Measurements from ENCODE around the gene TPST1.

Gene TPST1

GRCh38 chr7:66261941-66262340 lies 56.8 kb downstream of the TPST1 start:
- no peak for TF ChIP-seq CTCF (IDR thresholded peaks at IDR 0.05; ENCODE audit: low read depth, low read length)
- Histone ChIP-seq H3K36me3 (no peaks in the 10 kb centered on the region), H3K27ac (no peak overlapping the region), H3K4me3 (ENCODE audit: low read depth, low read length) (no peak overlapping the region), H3K27me3 (ENCODE audit: insufficient read depth, low read depth, severe bottlenecking) (no peaks in the 10 kb centered on the region), H3K9me3 (ENCODE audit: severe bottlenecking) (no peaks in the 10 kb centered on the region)
- DNase-seq, result no peak

- H3K36me3 ChIP-seq, result no peaks in the 10 kb centered on the region
- no peak for TF ChIP-seq CTCF (IDR thresholded peaks at IDR 0.05; ENCODE audit: low read depth, low read length)
- no peak overlapping the region for H3K27ac ChIP-seq
- H3K9me3 ChIP-seq (ENCODE audit: severe bottlenecking), result no peaks in the 10 kb centered on the region
- H3K27me3 ChIP-seq (ENCODE audit: insufficient read depth, low read depth, severe bottlenecking), result no peaks in the 10 kb centered on the region
- no peak overlapping the region for H3K4me3 ChIP-seq (ENCODE audit: low read depth, low read length)
- no peak for DNase-seq
Observed at GRCh38 chr7:66263936-66264335, 58.8 kb downstream of the TPST1 start.

GRCh38 chr7:66265566-66265965 lies 60.4 kb downstream of the TPST1 start:
- no peaks in the 10 kb centered on the region for H3K9me3 ChIP-seq (ENCODE audit: severe bottlenecking)
- TF ChIP-seq CTCF (IDR thresholded peaks at IDR 0.05; ENCODE audit: low read depth, low read length), result no peak
- no peak overlapping the region for H3K4me3 ChIP-seq (ENCODE audit: low read depth, low read length)
- DNase-seq, result no peak
- no peaks in the 10 kb centered on the region for H3K27me3 ChIP-seq (ENCODE audit: insufficient read depth, low read depth, severe bottlenecking)
- H3K27ac ChIP-seq, result no peak overlapping the region
- no peaks in the 10 kb centered on the region for H3K36me3 ChIP-seq

- DNase-seq, result no peak
- Histone ChIP-seq H3K4me3 (ENCODE audit: low read depth, low read length) (no peak overlapping the region), H3K27me3 (ENCODE audit: insufficient read depth, low read depth, severe bottlenecking) (no peaks in the 10 kb centered on the region), H3K36me3 (no peaks in the 10 kb centered on the region), H3K27ac (no peak overlapping the region), H3K9me3 (ENCODE audit: severe bottlenecking) (no peaks in the 10 kb centered on the region)
- no peak for TF ChIP-seq CTCF (IDR thresholded peaks at IDR 0.05; ENCODE audit: low read depth, low read length)
Observed at GRCh38 chr7:66267249-66267648, 62.1 kb downstream of the TPST1 start.

GRCh38 chr7:66269978-66270377 lies 64.8 kb downstream of the TPST1 start:
- no peaks in the 10 kb centered on the region for H3K36me3 ChIP-seq
- no peak overlapping the region for H3K27ac ChIP-seq
- H3K27me3 ChIP-seq (ENCODE audit: insufficient read depth, low read depth, severe bottlenecking), result no peaks in the 10 kb centered on the region
- DNase-seq, result no peak
- H3K4me3 ChIP-seq (ENCODE audit: low read depth, low read length), result no peak overlapping the region
- TF ChIP-seq CTCF (IDR thresholded peaks at IDR 0.05; ENCODE audit: low read depth, low read length), result no peak
- H3K9me3 ChIP-seq (ENCODE audit: severe bottlenecking), result peaks cover 2% of the 10 kb centered on the region

GRCh38 chr7:66272321-66272720 lies 67.2 kb downstream of the TPST1 start:
- Histone ChIP-seq H3K4me3 (ENCODE audit: low read depth, low read length) (no peak overlapping the region), H3K9me3 (ENCODE audit: severe bottlenecking) (peaks cover 2% of the 10 kb centered on the region), H3K36me3 (no peaks in the 10 kb centered on the region), H3K27me3 (ENCODE audit: insufficient read depth, low read depth, severe bottlenecking) (no peaks in the 10 kb centered on the region), H3K27ac (no peak overlapping the region)
- TF ChIP-seq CTCF (IDR thresholded peaks at IDR 0.05; ENCODE audit: low read depth, low read length), result no peak
- no peak for DNase-seq
